Upper lobe of right lung (tissue), 1 donor: ENCODE measurements around the gene UTRN. TPM values are rescaled to one million over a fixed set of nuclear protein-coding genes. Genes with fewer than 3 reads are reported as not detected.
A peak's percentile ranks its signal among the peaks of the same experiment; 100 is the strongest.

ENCODE experiments used
- ATAC-seq: fragments of 200-7000 bp; cut with Tn5 transposase; one replicate; pipeline ENCODE4 v1.9.1; 2020; ENCODE audit warnings: mild to moderate bottlenecking, moderate library complexity
- DNase-seq: peaks from one replicate; pipeline ENCODE4 v3.0.0-alpha.2; 2020
- H3K27ac ChIP-seq: fragments of 200-600 bp; one replicate; pipeline ENCODE4 v1.8.0; 2022
- H3K27me3 ChIP-seq: fragments of 200-600 bp; one replicate; pipeline ENCODE4 v1.8.0; 2022; ENCODE audit warnings: mild to moderate bottlenecking
- H3K36me3 ChIP-seq: fragments of 200-600 bp; one replicate; pipeline ENCODE4 v1.8.0; 2022
- H3K4me1 ChIP-seq: fragments of 200-600 bp; one replicate; pipeline ENCODE4 v1.8.0; 2022
- H3K4me3 ChIP-seq: fragments of 200-600 bp; one replicate; pipeline ENCODE4 v1.8.0; 2022; ENCODE audit warnings: mild to moderate bottlenecking
- H3K9me3 ChIP-seq: fragments of 200-600 bp; one replicate; pipeline ENCODE4 v1.8.0; 2022
- CTCF ChIP-seq: fragments of 200-600 bp; IDR thresholded peaks from one replicate; pipeline ENCODE4 v1.8.0; 2022; ENCODE audit warnings: antibody characterized with exemption
- intact Hi-C: fragments of 100-400 bp; cut with DNase I; formaldehyde crosslinking; loops from one replicate; pipeline ENCODE4 v1.11.0; 2022
- total RNA-seq: library from RNA; stranded (reverse); fragmentation: NEBNext Ultra II Directional; extraction: Animal tissue kit (Norgen Biotek cat#: 25700); gene quantifications from one replicate; pipeline ENCODE4 v1.2.1, GENCODE V29; 2021
- donor health status: DM: no; HTN: yes; CAD: no; lungs with severe emphysema.

The UTRN gene
- total RNA-seq, 1 donor from 2014 or later: 316 TPM

DNA sequence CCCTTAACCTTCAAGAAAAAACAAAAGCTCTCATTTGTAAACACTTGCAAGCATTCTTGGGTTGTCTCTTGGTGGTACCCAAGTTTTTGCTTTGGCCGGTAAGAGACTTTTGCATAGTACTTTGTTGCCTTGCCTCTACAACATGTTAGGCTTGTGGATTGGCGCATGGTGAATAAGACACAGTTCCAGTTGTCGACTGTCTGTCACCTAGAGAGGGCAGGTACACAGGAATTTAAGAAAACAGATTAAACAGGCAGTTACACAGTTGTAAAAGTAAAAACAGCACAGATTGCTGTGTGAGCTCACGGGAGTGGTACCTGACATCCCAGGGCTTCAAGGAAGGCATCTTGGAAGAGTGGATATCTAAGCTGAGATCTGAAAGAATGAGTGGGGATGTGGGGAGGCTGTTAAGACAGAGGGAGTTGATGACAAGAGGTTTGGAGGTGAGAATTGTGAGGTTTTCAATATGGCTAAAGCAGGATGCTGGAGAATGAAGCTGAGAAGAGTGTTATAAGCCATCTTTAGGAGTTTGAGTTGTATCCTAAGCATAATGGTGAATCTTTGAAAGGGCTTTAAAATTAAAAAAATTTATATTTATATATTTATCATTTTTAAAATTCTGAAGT is 19.2 kb downstream of the UTRN start:
- H3K4me1 ChIP-seq: peaks cover 7% of the 10 kb centered on the region
- no peak overlapping the region for H3K4me3 ChIP-seq
- peaks cover 10% of the 10 kb centered on the region for H3K36me3 ChIP-seq
- ATAC-seq (no peak), DNase-seq (no peak)
- TF ChIP-seq CTCF: no peak
- intact Hi-C loops: no loop called here
- no peaks in the 10 kb centered on the region for H3K27me3 ChIP-seq
- H3K27ac ChIP-seq: no peak overlapping the region
- no peaks in the 10 kb centered on the region for H3K9me3 ChIP-seq

DNA sequence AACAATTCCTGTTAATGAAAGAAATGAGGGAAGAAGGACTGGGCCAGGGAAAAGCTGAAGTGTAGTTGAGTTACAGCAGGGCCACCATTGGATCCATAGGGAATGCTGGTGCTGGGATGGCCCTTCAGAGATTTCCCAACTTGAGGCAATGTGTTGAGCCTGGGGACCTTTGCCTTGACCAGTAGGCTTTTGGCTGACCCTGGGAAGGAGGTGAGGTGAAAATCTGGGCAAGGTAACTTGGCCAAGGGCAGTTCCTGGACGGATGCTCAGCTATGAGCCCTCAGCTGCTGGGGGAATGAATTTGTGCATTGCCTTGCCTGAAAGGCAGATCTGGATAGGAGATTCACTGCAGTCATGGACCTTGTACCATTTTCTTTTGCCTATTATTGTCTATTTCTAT is 20.4 kb downstream of the UTRN start:
- no peaks in the 10 kb centered on the region for H3K9me3 ChIP-seq
- peaks cover 7% of the 10 kb centered on the region for H3K4me1 ChIP-seq
- ATAC-seq (no peak), DNase-seq (no peak)
- TF ChIP-seq CTCF: no peak
- no peak overlapping the region for H3K27ac ChIP-seq
- H3K36me3 ChIP-seq: peaks cover 19% of the 10 kb centered on the region
- H3K4me3 ChIP-seq: no peak overlapping the region
- no peaks in the 10 kb centered on the region for H3K27me3 ChIP-seq
- intact Hi-C loops: no loop called here

DNA sequence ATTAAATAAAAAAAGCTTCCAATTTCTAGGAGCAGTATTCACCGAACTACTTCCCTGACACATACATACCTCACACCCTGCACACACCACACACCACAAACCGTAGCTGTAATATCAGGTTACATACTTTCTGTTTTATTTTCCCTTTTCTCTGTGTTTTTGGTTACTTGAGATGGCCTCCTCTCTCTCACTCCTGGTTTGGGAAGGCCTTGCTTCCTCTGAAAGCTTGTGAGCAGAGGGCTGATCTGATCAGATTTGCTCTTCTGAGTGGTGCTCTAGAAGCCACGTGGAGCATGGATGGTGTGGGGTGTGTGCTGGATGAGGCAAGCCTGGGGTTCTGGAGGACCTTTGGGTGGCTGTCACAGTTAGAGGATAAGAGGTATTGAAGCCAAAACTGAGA is 20.9 kb downstream of the UTRN start:
- no peak for DNase-seq
- H3K4me1 ChIP-seq: peaks cover 7% of the 10 kb centered on the region
- H3K9me3 ChIP-seq: no peaks in the 10 kb centered on the region

DNA sequence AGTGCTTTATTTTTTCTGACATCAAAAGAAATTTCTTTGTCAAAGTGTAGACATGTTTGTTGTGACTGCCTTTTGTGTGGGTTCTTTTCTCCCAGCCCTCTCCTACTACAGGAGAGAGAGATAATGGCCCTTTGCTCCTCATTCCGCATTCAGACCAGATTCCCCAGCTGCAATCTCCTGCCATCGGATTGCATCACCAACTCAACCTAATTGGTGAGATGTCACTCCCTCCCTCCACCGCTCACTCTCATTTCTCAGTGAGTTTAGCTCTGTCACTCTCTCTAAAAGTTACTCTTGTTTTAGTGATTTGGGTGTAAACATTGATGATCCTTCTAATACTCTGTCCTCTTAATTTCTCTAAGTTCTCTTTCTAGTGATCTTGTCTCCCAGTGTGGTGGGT is 22.7 kb downstream of the UTRN start:
- H3K27ac ChIP-seq: no peak overlapping the region
- DNase-seq (no peak), ATAC-seq (no peak)
- H3K36me3 ChIP-seq: peaks cover 19% of the 10 kb centered on the region
- peaks cover 21% of the 10 kb centered on the region for H3K4me1 ChIP-seq
- no peak for TF ChIP-seq CTCF
- H3K9me3 ChIP-seq: no peaks in the 10 kb centered on the region
- H3K27me3 ChIP-seq: no peaks in the 10 kb centered on the region
- intact Hi-C loops: no loop called here
- H3K4me3 ChIP-seq: no peak overlapping the region

More for the DNA sequence above, 20.9 kb downstream of the UTRN start:
- Histone ChIP-seq H3K27me3 (no peaks in the 10 kb centered on the region), H3K4me3 (no peak overlapping the region), H3K36me3 (peaks cover 19% of the 10 kb centered on the region), H3K27ac (no peak overlapping the region)
- peak; percentile 38 for ATAC-seq
- TF ChIP-seq CTCF: no peak
- intact Hi-C loops: no loop called here

- H3K4me3 ChIP-seq: no peak overlapping the region
- ATAC-seq (no peak), DNase-seq (no peak)
- peaks cover 42% of the 10 kb centered on the region for H3K4me1 ChIP-seq
- no peak overlapping the region for H3K27ac ChIP-seq
- peaks cover 19% of the 10 kb centered on the region for H3K36me3 ChIP-seq
- TF ChIP-seq CTCF: no peak
- no peaks in the 10 kb centered on the region for H3K27me3 ChIP-seq
- H3K9me3 ChIP-seq: no peaks in the 10 kb centered on the region
- intact Hi-C loops: no loop called here
These were observed 25.6 kb downstream of the UTRN start for GRCh38 chr6:144310765-144311164.

DNA sequence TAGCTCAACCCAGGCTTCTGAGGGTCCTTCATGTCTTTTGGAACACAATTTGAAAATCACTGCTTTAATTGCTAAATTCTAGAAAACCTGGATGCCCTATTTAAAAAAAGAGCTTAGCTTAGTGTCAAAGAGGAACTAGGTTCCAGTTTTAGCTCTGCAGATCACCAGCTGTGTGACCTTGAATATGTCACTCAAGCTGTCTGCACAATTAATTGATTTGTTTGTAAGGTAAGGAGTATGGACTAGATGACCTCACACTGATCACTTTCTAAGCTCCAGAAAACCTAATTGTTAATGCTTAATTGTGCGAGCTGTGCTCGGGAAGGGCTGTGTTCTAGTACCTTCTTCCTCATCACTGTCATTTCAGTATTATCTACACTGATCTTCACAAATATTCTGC is 26.2 kb downstream of the UTRN start:
- no peaks in the 10 kb centered on the region for H3K27me3 ChIP-seq
- ATAC-seq: no peak
- intact Hi-C loops: no loop called here
- no peak overlapping the region for H3K4me3 ChIP-seq
- peaks cover 42% of the 10 kb centered on the region for H3K4me1 ChIP-seq
- TF ChIP-seq CTCF: no peak
- DNase-seq: no peak
- no peaks in the 10 kb centered on the region for H3K9me3 ChIP-seq
- H3K27ac ChIP-seq: no peak overlapping the region
- H3K36me3 ChIP-seq: peaks cover 19% of the 10 kb centered on the region
